A549 (cell line): ENCODE measurements around the gene CDHR2. TPM values are rescaled to one million over a fixed set of nuclear protein-coding genes. Genes with fewer than 3 reads are reported as not detected.

Experiments
- ATAC-seq, 2 experiments: fragments of 200-7000 bp in 1 of 2; fragments of >200 bp in 1 of 2; cut with Nextera tagmentation in 1 of 2; cut with Tn5 transposase in 1 of 2; 3 replicates each; pipeline versions ENCODE4 v1.8.0 to v1.9.1; 2018 to 2020; ENCODE audit warnings: mild to moderate bottlenecking in 1 of 2, moderate library complexity in 1 of 2
- CTCF ChIA-PET: fragments of 300-600 bp; sonication (Branson Sonifier 250); formaldehyde crosslinking; extraction: SDS; loops from one replicate; lab custom pipeline; 2021; ENCODE audit warnings: antibody characterized with exemption, inconsistent platforms; lab: Yijun Ruan, JAX
- POLR2A ChIA-PET: fragments of 350-600 bp; formaldehyde crosslinking; extraction: SDS; loops from one replicate; lab custom pipeline; 2021; ENCODE audit warnings: antibody characterized with exemption, inconsistent platforms; lab: Yijun Ruan, JAX
- DNase-seq, 2 experiments: peaks; one replicate each; pipeline versions ENCODE4 v3.0.0 to v3.0.0-alpha.2; 2011 to 2016; ENCODE audit warnings: low read depth in 1 of 2, low spot score in 1 of 2
- FAIRE-seq: peaks from 2 replicates; lab custom pipeline; 2011; peaks lifted over from hg19 to GRCh38; lab: Jason Lieb, UNC
- H3K27ac ChIP-seq, 2 experiments: fragments of >200 bp; sonication (Bioruptor Twin); formaldehyde crosslinking; 3 replicates each; pipeline ENCODE4 v1.5.1; 2016 to 2017
- H3K4me1 ChIP-seq: fragments of >200 bp; sonication (Bioruptor Twin); formaldehyde crosslinking; 3 replicates; pipeline ENCODE4 v1.6.1; 2016
- H3K4me2 ChIP-seq: fragments of >200 bp; sonication (Bioruptor Twin); formaldehyde crosslinking; 3 replicates; pipeline ENCODE4 v1.6.1; 2016
- H3K4me3 ChIP-seq: fragments of >200 bp; sonication (Bioruptor Twin); formaldehyde crosslinking; 3 replicates; pipeline ENCODE4 v1.5.1; 2016
- H3K9me3 ChIP-seq: fragments of >200 bp; sonication (Bioruptor Twin); formaldehyde crosslinking; 3 replicates; pipeline ENCODE4 v1.6.1; 2016
- BHLHE40 ChIP-seq: IDR thresholded peaks from 2 replicates; pipeline ENCODE4 v1.6.1; 2012; ENCODE audit warnings: low read depth, low read length, inconsistent platforms
- CBX2 ChIP-seq: fragments of 200-600 bp; sonication (generic); IDR thresholded peaks from 2 replicates; pipeline ENCODE4 v1.6.1; 2016; ENCODE audit warnings: low read depth, mild to moderate bottlenecking, borderline replicate concordance
- CBX8 ChIP-seq: fragments of 200-600 bp; sonication (generic); IDR thresholded peaks from 2 replicates; pipeline ENCODE4 v1.6.1; 2016
- CEBPB ChIP-seq, 2 experiments: fragments of >200 bp in 1 of 2; sonication (Bioruptor Twin) in 1 of 2; formaldehyde crosslinking in 1 of 2; IDR thresholded peaks; 2 replicates each; pipeline ENCODE4 v1.6.1; 2012 to 2016
- CHD2 ChIP-seq: fragments of 150-350 bp; IDR thresholded peaks from 2 replicates; pipeline ENCODE4 v1.6.1; 2014; ENCODE audit warnings: low read length; ENCODE audit not compliant: partially characterized antibody
- EHF ChIP-seq: fragments of 250-450 bp; sonication (Bioruptor Pico); IDR thresholded peaks from 2 replicates; pipeline ENCODE4 v1.5.0; 2020; ENCODE audit warnings: mild to moderate bottlenecking
- EP300 ChIP-seq, 2 experiments: fragments of >200 bp; sonication (Bioruptor Twin); formaldehyde crosslinking; IDR thresholded peaks; 2 replicates in 1 of 2; 3 replicates in 1 of 2; pipeline ENCODE4 v1.6.1; 2016 to 2017
- HEYL ChIP-seq: fragments of 250-450 bp; sonication (Bioruptor Pico); IDR thresholded peaks from 2 replicates; pipeline ENCODE4 v1.8.0; 2021; ENCODE audit warnings: mild to moderate bottlenecking, moderate library complexity
- HOXA7 ChIP-seq: fragments of 250-450 bp; sonication (Bioruptor Pico); IDR thresholded peaks from 2 replicates; pipeline ENCODE4 v1.5.0; 2020; ENCODE audit warnings: mild to moderate bottlenecking, moderate library complexity
- JUN ChIP-seq, 2 experiments: fragments of >200 bp; sonication (Bioruptor Twin); formaldehyde crosslinking; IDR thresholded peaks; 2 replicates in 1 of 2; 3 replicates in 1 of 2; pipeline ENCODE4 v1.6.1; 2016 to 2017
- JUNB ChIP-seq: fragments of >200 bp; sonication (Bioruptor Twin); formaldehyde crosslinking; IDR thresholded peaks from 2 replicates; pipeline ENCODE4 v1.6.1; 2016
- MYC ChIP-seq: IDR thresholded peaks from 2 replicates; pipeline ENCODE4 v1.6.1; 2012; ENCODE audit warnings: mild to moderate bottlenecking, inconsistent platforms, low read length, improper control_type of control experiment, borderline replicate concordance
- NPAS2 ChIP-seq: fragments of 250-450 bp; sonication (Bioruptor Pico); IDR thresholded peaks from 2 replicates; pipeline ENCODE4 v1.8.0; 2022; ENCODE audit warnings: mild to moderate bottlenecking, moderate library complexity, borderline replicate concordance
- PHF8 ChIP-seq: fragments of 200-600 bp; sonication (generic); IDR thresholded peaks from 2 replicates; pipeline ENCODE4 v1.6.1; 2016; ENCODE audit warnings: low read depth, mild to moderate bottlenecking, antibody characterized with exemption, moderate library complexity, borderline replicate concordance
- POLR2A ChIP-seq: IDR thresholded peaks from 2 replicates; pipeline ENCODE4 v1.6.1; 2012; ENCODE audit warnings: mild to moderate bottlenecking, low read length
- RAD21 ChIP-seq, 2 experiments: fragments of >200 bp in 1 of 2; sonication (Bioruptor Twin) in 1 of 2; formaldehyde crosslinking in 1 of 2; IDR thresholded peaks in 1 of 2; conservative IDR thresholded peaks in 1 of 2; 2 replicates in 1 of 2; 3 replicates in 1 of 2; pipeline ENCODE4 v1.6.1; 2012 to 2018; ENCODE audit warnings: inconsistent platforms in 1 of 2
- RFX5 ChIP-seq: fragments of 450-650 bp; IDR thresholded peaks from 2 replicates; pipeline ENCODE4 v1.7.1; 2014; ENCODE audit warnings: antibody characterized with exemption, mild to moderate bottlenecking, moderate library complexity
- SREBF2 ChIP-seq: fragments of 450-650 bp; IDR thresholded peaks from 2 replicates; pipeline ENCODE4 v1.6.1; 2014; ENCODE audit warnings: mild to moderate bottlenecking, moderate library complexity
- TP53 ChIP-seq: fragments of 250-450 bp; sonication (Bioruptor Pico); IDR thresholded peaks from 2 replicates; pipeline ENCODE4 v1.5.0; 2021; ENCODE audit warnings: mild to moderate bottlenecking, moderate library complexity
- ZFP36 ChIP-seq: fragments of 450-650 bp; IDR thresholded peaks from 2 replicates; pipeline ENCODE4 v1.6.1; 2014; ENCODE audit warnings: borderline replicate concordance; ENCODE audit not compliant: partially characterized antibody
- ZNF302 ChIP-seq: fragments of 250-450 bp; sonication (Bioruptor Pico); IDR thresholded peaks from 2 replicates; pipeline ENCODE4 v1.9.0; 2021; ENCODE audit warnings: inconsistent platforms, mild to moderate bottlenecking, moderate library complexity
- WGBS: methylation state at CpG from one replicate; pipeline ENCODE4 v1.1.6; 2017; ENCODE audit errors: missing lambda C conversion rate; 5-methylcytosine and 5-hydroxymethylcytosine counted together
- polyA plus RNA-seq, 4 experiments: library from polyadenylated mRNA; depleted of rRNA in 3 of 4; stranded (reverse); fragments of >200 nt; fragmentation: RNase III in 1 of 4; extraction: RNeasy Plus Mini Kit Qiagen cat#74134 plus additional on column Dnase treatment in 1 of 4; gene quantifications; 2 replicates in 3 of 4; 3 replicates in 1 of 4; pipeline ENCODE4 v1.2.3, GENCODE V29; 2011 to 2017
- TF ChIP-seq, protein P1 (sequence below): IDR thresholded peaks from 2 replicates; pipeline ENCODE4 v1.6.1; 2012; ENCODE audit warnings: low read depth, borderline replicate concordance
- TF ChIP-seq, protein P2 (sequence below): IDR thresholded peaks from 2 replicates; pipeline ENCODE4 v1.6.1; 2012
- TF ChIP-seq, protein P3 (sequence below): fragments of 150-350 bp; IDR thresholded peaks from 2 replicates; pipeline ENCODE4 v1.6.1; 2014; ENCODE audit warnings: low read depth, mild to moderate bottlenecking, low read length
- TF ChIP-seq, protein P4 (sequence below): fragments of >200 bp; sonication (Bioruptor Twin); formaldehyde crosslinking; IDR thresholded peaks from 2 replicates; pipeline ENCODE4 v1.6.1; 2016
- TF ChIP-seq, protein P5 (sequence below): fragments of >200 bp; sonication (Bioruptor Twin); formaldehyde crosslinking; IDR thresholded peaks from 3 replicates; pipeline ENCODE4 v1.5.1; 2016
- TF ChIP-seq, protein P6 (sequence below): fragments of >200 bp; sonication (Bioruptor Twin); formaldehyde crosslinking; IDR thresholded peaks from 3 replicates; pipeline ENCODE4 v1.6.1; 2016

The CDHR2 gene
- polyA plus RNA-seq, 2 of the 4 experiments (the other 2 are of a cell fraction): 0.09 TPM; not detected in 1

DNA sequence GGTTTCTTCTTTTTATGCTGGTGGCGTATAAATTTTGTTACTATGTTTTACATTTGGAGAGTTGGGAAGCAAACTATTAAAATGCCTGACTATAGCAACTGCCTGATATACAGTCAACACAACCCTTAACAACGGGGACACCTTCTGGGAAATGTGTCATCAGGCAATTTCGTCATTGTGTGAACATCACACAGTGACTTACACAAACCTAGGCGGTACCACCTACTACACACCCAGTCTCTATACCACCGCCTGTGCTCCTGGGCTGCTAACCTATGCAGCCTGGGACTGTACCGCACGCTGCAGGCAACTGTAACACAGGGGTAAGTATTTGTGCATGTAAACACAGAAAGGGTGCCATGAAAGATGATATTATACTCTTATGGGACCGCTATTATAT lies 1.3 kb upstream of the CDHR2 start:
- Histone ChIP-seq H3K27ac (no peak overlapping the region), H3K9me3 (no peaks in the 10 kb centered on the region), H3K4me3 (no peak overlapping the region), H3K4me1 (peaks cover 34% of the 10 kb centered on the region), H3K4me2 (no peak overlapping the region)
- POLR2A ChIA-PET: interaction anchor here (0.9 kb wide), 1 partner anchor 10 kb away, joined by 5 read pairs; the partner anchor contains the start of gene RNF44
- FAIRE-seq (no peak), DNase-seq (peak in 1 of 2 experiments; percentile 79), ATAC-seq (no peak)
- 62% methylated on average over 8 of the region's 8 CpGs for WGBS
- TF ChIP-seq TP53 (no peak), CHD2 (no peak), HOXA7 (CRISPR knock-in tag) (no peak), BHLHE40 (no peak), PHF8 (no peak), CBX8 (no peak)
- CTCF ChIA-PET: interaction anchor here (0.9 to 1.9 kb wide), 4 partner anchors 11 to 31 kb away, joined by 3 to 6 read pairs (median 5); no protein-coding TSS in a partner anchor

DNA sequence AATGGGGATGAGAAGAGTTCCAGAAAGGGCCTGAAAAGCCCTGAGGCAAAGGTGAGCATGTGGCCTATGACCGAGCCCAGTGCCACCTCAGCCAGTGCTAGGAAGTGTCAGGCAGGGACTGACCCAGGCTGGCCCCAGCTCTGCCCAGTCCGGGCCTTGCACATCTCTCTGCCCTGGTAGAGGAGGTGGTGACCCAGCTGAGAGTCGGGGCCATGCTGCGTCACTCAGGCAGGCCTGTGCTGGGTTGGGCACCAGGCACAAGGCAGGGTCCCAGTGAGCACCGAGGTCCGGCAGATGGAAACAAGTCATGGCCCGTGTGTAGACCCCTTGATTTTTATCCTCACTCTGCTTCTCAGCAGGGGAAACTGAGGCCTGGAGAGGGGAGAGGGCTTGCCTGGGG lies 729 bp downstream of the CDHR2 start:
- Histone ChIP-seq H3K27ac (0 out of 6 replicates have a peak overlapping the region, but pooled peaks of 1 of the 2 experiments have one; percentile 10), H3K4me3 (no peak overlapping the region), H3K4me2 (no peak overlapping the region), H3K9me3 (no peaks in the 10 kb centered on the region), H3K4me1 (peaks cover 44% of the 10 kb centered on the region)
- ChIA-PET CTCF (interaction anchor here (1.0 to 4.3 kb wide), 5 partner anchors 13 to 133 kb away, joined by 3 to 18 read pairs (median 4); partner anchors contain the start of gene RNF44), POLR2A (no interaction called here)
- TF ChIP-seq, protein P1, sequence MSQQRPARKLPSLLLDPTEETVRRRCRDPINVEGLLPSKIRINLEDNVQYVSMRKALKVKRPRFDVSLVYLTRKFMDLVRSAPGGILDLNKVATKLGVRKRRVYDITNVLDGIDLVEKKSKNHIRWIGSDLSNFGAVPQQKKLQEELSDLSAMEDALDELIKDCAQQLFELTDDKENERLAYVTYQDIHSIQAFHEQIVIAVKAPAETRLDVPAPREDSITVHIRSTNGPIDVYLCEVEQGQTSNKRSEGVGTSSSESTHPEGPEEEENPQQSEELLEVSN: no peak
- TF ChIP-seq CEBPB (IDR thresholded peaks at IDR 0.05) (no peak), MYC (no peak), JUN (IDR thresholded peaks at IDR 0.05) (no peak), ZNF302 (CRISPR knock-in tag) (no peak), POLR2A (no peak), HEYL (CRISPR knock-in tag) (no peak), TP53 (no peak), EHF (no peak)
- TF ChIP-seq, protein P2, sequence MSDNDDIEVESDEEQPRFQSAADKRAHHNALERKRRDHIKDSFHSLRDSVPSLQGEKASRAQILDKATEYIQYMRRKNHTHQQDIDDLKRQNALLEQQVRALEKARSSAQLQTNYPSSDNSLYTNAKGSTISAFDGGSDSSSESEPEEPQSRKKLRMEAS: no peak
- TF ChIP-seq, protein P3, sequence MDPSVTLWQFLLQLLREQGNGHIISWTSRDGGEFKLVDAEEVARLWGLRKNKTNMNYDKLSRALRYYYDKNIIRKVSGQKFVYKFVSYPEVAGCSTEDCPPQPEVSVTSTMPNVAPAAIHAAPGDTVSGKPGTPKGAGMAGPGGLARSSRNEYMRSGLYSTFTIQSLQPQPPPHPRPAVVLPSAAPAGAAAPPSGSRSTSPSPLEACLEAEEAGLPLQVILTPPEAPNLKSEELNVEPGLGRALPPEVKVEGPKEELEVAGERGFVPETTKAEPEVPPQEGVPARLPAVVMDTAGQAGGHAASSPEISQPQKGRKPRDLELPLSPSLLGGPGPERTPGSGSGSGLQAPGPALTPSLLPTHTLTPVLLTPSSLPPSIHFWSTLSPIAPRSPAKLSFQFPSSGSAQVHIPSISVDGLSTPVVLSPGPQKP: no peak
- TF ChIP-seq, protein P4, sequence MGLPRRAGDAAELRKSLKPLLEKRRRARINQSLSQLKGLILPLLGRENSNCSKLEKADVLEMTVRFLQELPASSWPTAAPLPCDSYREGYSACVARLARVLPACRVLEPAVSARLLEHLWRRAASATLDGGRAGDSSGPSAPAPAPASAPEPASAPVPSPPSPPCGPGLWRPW: no peak
- DNase-seq (no peak), ATAC-seq (no peak), FAIRE-seq (no peak)
- WGBS: 83% methylated on average over 6 of the region's 7 CpGs

DNA sequence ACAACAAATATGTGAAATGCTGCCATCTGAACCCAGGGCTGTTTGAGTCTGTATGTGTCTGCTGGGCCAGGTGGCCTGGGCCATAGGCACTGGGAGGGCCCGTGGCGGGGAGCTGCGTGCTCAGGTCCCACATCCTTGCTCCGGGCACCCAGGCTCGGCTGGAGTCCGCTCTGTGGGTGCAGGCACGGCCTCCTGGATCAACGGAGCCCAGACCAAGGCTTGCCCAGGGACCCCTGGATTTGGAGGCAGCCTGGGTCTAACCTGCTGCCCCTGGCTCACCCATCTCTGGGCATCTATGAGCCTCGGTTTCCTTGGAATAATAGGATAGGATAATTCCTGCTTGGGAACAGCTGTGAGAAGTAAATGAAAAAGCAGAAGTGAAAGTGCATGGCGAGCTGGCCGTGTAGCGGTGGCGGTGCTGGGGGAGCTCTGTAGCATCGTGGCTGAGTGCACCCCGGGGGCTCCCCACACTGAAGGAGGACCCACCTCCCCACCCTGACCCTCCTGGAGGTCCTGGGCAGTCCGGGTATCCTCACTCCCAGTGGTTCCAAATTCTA lies 1.2 kb downstream of the CDHR2 start:
- ATAC-seq (no peak), FAIRE-seq (no peak), DNase-seq (no peak)
- H3K4me2 ChIP-seq: no peak overlapping the region
- ChIA-PET POLR2A (no interaction called here), CTCF (interaction anchor here (1.1 to 4.3 kb wide), 3 partner anchors 22 to 134 kb away, joined by 3 to 18 read pairs (median 3); partner anchors contain the start of genes CLTB and FAF2)
- H3K4me1 ChIP-seq: peaks cover 41% of the 10 kb centered on the region
- H3K4me3 ChIP-seq: no peak overlapping the region
- no peak overlapping the region for H3K27ac ChIP-seq
- 80% methylated on average over 15 of the region's 16 CpGs for WGBS
- H3K9me3 ChIP-seq: no peaks in the 10 kb centered on the region
- TF ChIP-seq NPAS2 (CRISPR knock-in tag): no peak
- TF ChIP-seq, protein P5, sequence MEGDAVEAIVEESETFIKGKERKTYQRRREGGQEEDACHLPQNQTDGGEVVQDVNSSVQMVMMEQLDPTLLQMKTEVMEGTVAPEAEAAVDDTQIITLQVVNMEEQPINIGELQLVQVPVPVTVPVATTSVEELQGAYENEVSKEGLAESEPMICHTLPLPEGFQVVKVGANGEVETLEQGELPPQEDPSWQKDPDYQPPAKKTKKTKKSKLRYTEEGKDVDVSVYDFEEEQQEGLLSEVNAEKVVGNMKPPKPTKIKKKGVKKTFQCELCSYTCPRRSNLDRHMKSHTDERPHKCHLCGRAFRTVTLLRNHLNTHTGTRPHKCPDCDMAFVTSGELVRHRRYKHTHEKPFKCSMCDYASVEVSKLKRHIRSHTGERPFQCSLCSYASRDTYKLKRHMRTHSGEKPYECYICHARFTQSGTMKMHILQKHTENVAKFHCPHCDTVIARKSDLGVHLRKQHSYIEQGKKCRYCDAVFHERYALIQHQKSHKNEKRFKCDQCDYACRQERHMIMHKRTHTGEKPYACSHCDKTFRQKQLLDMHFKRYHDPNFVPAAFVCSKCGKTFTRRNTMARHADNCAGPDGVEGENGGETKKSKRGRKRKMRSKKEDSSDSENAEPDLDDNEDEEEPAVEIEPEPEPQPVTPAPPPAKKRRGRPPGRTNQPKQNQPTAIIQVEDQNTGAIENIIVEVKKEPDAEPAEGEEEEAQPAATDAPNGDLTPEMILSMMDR: no peak
- no peak for TF ChIP-seq SREBF2
- no peak for TF ChIP-seq JUNB
- TF ChIP-seq CEBPB (IDR thresholded peaks at IDR 0.05): no peak
- no peak for TF ChIP-seq EP300 (IDR thresholded peaks at IDR 0.05)
- TF ChIP-seq RFX5: no peak
- TF ChIP-seq CBX2: no peak
- TF ChIP-seq ZFP36: no peak
- TF ChIP-seq RAD21 (conservative IDR thresholded peaks at IDR 0.05 in 1 of 2, IDR thresholded peaks at IDR 0.05 in 1 of 2): no peak
- TF ChIP-seq, protein P1: no peak
- TF ChIP-seq TP53: no peak
- TF ChIP-seq, protein P6, sequence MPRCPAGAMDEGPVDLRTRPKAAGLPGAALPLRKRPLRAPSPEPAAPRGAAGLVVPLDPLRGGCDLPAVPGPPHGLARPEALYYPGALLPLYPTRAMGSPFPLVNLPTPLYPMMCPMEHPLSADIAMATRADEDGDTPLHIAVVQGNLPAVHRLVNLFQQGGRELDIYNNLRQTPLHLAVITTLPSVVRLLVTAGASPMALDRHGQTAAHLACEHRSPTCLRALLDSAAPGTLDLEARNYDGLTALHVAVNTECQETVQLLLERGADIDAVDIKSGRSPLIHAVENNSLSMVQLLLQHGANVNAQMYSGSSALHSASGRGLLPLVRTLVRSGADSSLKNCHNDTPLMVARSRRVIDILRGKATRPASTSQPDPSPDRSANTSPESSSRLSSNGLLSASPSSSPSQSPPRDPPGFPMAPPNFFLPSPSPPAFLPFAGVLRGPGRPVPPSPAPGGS: no peak
